22Rv1 (cell line): ENCODE measurements around the gene USP28.

Experiments
- ZFX ChIP-seq: fragments of 450-650 bp; IDR thresholded peaks from 2 replicates; pipeline ENCODE4 v1.6.1; 2017; ENCODE audit warnings: antibody characterized with exemption, borderline replicate concordance
- TF ChIP-seq, protein P1 (sequence below): fragments of 450-650 bp; IDR thresholded peaks from 2 replicates; pipeline ENCODE4 v1.5.1; 2017; ENCODE audit warnings: mild to moderate bottlenecking

DNA sequence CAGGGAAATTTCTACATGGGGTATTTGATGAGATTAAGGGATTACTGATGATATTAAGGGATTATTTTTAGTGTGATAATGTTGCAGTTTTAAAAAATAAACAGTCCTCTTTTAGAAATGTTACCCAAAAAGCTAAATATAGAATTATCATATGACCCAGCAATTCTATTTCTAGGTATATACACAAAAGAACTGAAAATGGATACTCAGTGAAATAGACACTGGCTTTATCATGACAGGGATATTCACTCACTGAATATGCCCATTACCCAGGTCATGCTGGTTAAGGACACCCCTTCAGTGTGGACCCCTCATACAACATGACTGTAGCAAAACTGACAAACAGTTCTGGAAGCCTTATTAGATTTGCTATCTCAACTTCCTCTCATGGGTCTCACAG is 27.8 kb downstream of the USP28 start:
- TF ChIP-seq, protein P1, sequence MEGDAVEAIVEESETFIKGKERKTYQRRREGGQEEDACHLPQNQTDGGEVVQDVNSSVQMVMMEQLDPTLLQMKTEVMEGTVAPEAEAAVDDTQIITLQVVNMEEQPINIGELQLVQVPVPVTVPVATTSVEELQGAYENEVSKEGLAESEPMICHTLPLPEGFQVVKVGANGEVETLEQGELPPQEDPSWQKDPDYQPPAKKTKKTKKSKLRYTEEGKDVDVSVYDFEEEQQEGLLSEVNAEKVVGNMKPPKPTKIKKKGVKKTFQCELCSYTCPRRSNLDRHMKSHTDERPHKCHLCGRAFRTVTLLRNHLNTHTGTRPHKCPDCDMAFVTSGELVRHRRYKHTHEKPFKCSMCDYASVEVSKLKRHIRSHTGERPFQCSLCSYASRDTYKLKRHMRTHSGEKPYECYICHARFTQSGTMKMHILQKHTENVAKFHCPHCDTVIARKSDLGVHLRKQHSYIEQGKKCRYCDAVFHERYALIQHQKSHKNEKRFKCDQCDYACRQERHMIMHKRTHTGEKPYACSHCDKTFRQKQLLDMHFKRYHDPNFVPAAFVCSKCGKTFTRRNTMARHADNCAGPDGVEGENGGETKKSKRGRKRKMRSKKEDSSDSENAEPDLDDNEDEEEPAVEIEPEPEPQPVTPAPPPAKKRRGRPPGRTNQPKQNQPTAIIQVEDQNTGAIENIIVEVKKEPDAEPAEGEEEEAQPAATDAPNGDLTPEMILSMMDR: no peak
- no peak for TF ChIP-seq ZFX
